Panc1 (cell line): ENCODE measurements around the gene SGK1. TPM values are rescaled to one million over a fixed set of nuclear protein-coding genes. Genes with fewer than 3 reads are reported as not detected.

Source experiments
- ATAC-seq: fragments of 200-7000 bp; cut with Tn5 transposase; 2 replicates; pipeline ENCODE4 v1.9.1; 2020; ENCODE audit warnings: mild to moderate bottlenecking, moderate library complexity
- BruUV-seq: library from RNA; stranded (reverse); fragments of 400-500 nt; replicated peaks from 2 replicates; lab custom pipeline; 2021; lab: Mats Ljungman, UMichigan
- CTCF ChIA-PET: fragments of 300-600 bp; sonication (Branson Sonifier 250); formaldehyde crosslinking; loops from one replicate; lab custom pipeline; 2022; ENCODE audit warnings: antibody characterized with exemption; lab: Charles Lee
- POLR2A ChIA-PET: fragments of 300-600 bp; sonication (Branson Sonifier 250); formaldehyde crosslinking; loops from one replicate; lab custom pipeline; 2022; ENCODE audit warnings: antibody characterized with exemption; lab: Charles Lee
- DNase-seq: peaks from one replicate; pipeline ENCODE4 v3.0.0-alpha.2; 2010; ENCODE audit warnings: low read depth, low spot score
- H3K27ac ChIP-seq: 2 replicates; pipeline ENCODE4 v1.5.1; 2011; ENCODE audit warnings: mild to moderate bottlenecking, low read length, inconsistent platforms
- H3K27me3 ChIP-seq: fragments of 200-500 bp; sonication (Bioruptor generic); 2 replicates; pipeline ENCODE4 v1.6.0; 2014; ENCODE audit warnings: low read length, inconsistent platforms; ENCODE audit not compliant: control insufficient read depth, insufficient read depth
- H3K36me3 ChIP-seq: fragments of 200-500 bp; sonication (Bioruptor generic); 2 replicates; pipeline ENCODE4 v1.5.1; 2014; ENCODE audit warnings: inconsistent platforms, mild to moderate bottlenecking, low read length, moderate library complexity; ENCODE audit not compliant: control insufficient read depth, insufficient read depth
- H3K4me1 ChIP-seq: 2 replicates; pipeline ENCODE4 v1.5.1; 2011; ENCODE audit warnings: inconsistent platforms, mild to moderate bottlenecking, low read length, moderate library complexity; ENCODE audit not compliant: control insufficient read depth, insufficient read depth
- H3K4me3 ChIP-seq, 2 experiments: 2 replicates each; pipeline ENCODE4 v1.5.1; 2011 to 2012; ENCODE audit warnings: low read depth in 2 of 2, low read length in 2 of 2, mild to moderate bottlenecking in 2 of 2, inconsistent platforms in 1 of 2, moderate library complexity in 1 of 2
- H3K9me3 ChIP-seq: fragments of 200-500 bp; sonication (Bioruptor generic); 2 replicates; pipeline ENCODE4 v1.5.1; 2014; ENCODE audit warnings: low read depth, mild to moderate bottlenecking, inconsistent platforms, low read length, moderate library complexity; ENCODE audit not compliant: control insufficient read depth, insufficient read depth
- POLR2AphosphoS5 ChIP-seq: IDR thresholded peaks from 2 replicates; pipeline ENCODE4 v1.6.1; 2012; ENCODE audit warnings: mild to moderate bottlenecking, low read depth, low read length, moderate library complexity
- REST ChIP-seq, 2 experiments: IDR thresholded peaks; 2 replicates each; pipeline ENCODE4 v1.6.1; 2011 to 2012; ENCODE audit warnings: low read depth in 2 of 2, control low read depth in 1 of 2, low read length in 1 of 2, mild to moderate bottlenecking in 1 of 2, moderate library complexity in 1 of 2; ENCODE audit not compliant: insufficient read depth in 1 of 2
- SIN3A ChIP-seq: IDR thresholded peaks from 2 replicates; pipeline ENCODE4 v1.6.1; 2012; ENCODE audit warnings: low read depth, mild to moderate bottlenecking, low read length, moderate library complexity, borderline replicate concordance; ENCODE audit not compliant: insufficient read depth
- TCF7L2 ChIP-seq: IDR thresholded peaks from 2 replicates; pipeline ENCODE4 v1.6.1; 2011; ENCODE audit warnings: mild to moderate bottlenecking, low read depth, low read length, inconsistent platforms
- in situ Hi-C: cut with HindIII; loops from 2 replicates; pipeline ENCODE4 v1.10.0; 2016; ENCODE audit warnings: low sequenced_read_pairs, low pct_unique_long_range_greater_than_20kb
- intact Hi-C: fragments of 100-400 bp; cut with micrococcal nuclease; formaldehyde crosslinking; loops from one replicate; pipeline ENCODE4 v1.10.0; 2022; ENCODE audit not compliant: unreplicated experiment
- total RNA-seq: library from RNA; stranded (reverse); gene quantifications from one replicate; pipeline ENCODE4 v1.2.1, GENCODE V29; 2021; ENCODE audit not compliant: unreplicated experiment
- TF ChIP-seq, protein P1 (sequence below): fragments of 450-650 bp; IDR thresholded peaks from 2 replicates; pipeline ENCODE4 v1.5.1; 2017; ENCODE audit warnings: mild to moderate bottlenecking

Gene SGK1
- total RNA-seq, 1 experiment from 2014 or later = 7.5 TPM

DNA sequence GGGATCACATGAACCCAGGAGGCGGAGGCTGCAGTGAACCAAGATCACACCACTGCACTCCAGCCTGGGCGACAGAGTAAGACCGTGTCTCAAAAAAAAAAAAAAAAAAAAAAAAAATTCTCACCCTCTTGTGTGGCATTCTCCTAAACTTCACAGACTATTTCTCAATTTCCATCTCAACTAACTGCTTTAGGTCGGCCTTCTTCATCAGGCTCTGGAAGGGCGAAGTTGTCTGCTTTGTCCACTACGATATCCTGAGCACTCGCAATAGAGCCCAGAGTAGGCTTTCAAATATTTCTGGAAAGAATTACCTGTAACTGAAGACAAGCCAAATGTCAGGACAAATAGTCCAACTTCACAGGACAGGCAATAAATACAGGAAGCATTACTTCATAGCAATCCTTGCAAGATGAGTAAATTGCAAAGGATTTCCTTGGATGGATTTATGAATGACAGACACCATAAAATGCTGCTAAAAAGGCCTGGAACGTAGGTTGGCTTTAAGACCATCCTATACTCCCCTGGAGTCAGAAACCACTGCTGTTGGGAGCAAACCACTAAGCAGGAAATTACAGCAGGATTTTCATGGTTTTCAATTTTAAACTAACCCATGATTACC, 149.2 kb downstream of the SGK1 start:
- Histone ChIP-seq H3K9me3 (no peaks in the 10 kb centered on the region), H3K36me3 (no peaks in the 10 kb centered on the region), H3K27me3 (no peaks in the 10 kb centered on the region), H3K4me1 (no peaks in the 10 kb centered on the region), H3K27ac (no peak overlapping the region), H3K4me3 (no peak overlapping the region)
- in situ Hi-C loops (no loop called here), intact Hi-C loops (no loop called here)
- CTCF ChIA-PET = no interaction called here
- POLR2A ChIA-PET = no interaction called here
- ATAC-seq (no peak), DNase-seq (no peak)
- TF ChIP-seq SIN3A = no peak
- no TSS peak for BruUV-seq

DNA sequence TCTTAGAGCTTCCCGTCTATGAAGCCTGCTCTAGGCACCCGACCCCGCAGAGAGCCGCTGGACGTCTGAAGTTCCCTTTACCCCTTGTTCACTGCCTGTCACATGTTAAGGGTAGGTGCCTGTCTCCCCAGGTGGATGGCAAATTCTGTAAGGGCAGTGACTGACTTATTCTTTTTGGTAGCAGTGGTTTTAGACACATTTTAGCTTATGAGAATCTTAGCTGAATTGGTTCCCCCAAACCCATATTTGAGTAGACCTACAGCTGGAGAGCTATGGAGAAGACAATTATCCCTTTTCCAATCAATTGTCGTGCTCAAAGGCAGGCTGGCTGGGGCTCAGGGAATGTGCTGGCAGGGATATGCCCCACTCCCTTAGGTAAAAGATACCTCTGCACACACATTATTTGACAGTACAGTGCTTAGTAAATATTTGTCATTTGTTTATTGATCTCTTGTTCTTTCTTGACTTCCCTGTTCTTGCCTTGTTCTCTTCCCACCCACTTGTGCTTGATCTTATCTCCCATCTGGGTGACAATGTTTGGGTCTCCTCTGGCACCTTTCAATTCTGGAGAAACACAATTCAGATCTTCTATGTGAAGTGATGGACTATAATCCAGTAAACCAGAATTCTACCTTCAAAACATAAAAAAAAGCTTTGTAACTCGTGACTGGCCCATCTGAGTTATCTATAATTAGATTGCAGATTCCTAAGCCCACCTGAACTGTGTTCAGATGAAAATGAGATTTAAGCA, 151.2 kb downstream of the SGK1 start:
- Histone ChIP-seq H3K9me3 (no peaks in the 10 kb centered on the region), H3K27ac (no peak overlapping the region), H3K36me3 (no peaks in the 10 kb centered on the region), H3K27me3 (no peaks in the 10 kb centered on the region), H3K4me3 (no peak overlapping the region), H3K4me1 (no peaks in the 10 kb centered on the region)
- in situ Hi-C loops = no loop called here
- POLR2A ChIA-PET = no interaction called here
- no TSS peak for BruUV-seq
- no peak for ATAC-seq
- no peak for DNase-seq
- no peak for TF ChIP-seq POLR2AphosphoS5
- no peak for TF ChIP-seq TCF7L2
- no peak for TF ChIP-seq SIN3A
- TF ChIP-seq, protein P1, sequence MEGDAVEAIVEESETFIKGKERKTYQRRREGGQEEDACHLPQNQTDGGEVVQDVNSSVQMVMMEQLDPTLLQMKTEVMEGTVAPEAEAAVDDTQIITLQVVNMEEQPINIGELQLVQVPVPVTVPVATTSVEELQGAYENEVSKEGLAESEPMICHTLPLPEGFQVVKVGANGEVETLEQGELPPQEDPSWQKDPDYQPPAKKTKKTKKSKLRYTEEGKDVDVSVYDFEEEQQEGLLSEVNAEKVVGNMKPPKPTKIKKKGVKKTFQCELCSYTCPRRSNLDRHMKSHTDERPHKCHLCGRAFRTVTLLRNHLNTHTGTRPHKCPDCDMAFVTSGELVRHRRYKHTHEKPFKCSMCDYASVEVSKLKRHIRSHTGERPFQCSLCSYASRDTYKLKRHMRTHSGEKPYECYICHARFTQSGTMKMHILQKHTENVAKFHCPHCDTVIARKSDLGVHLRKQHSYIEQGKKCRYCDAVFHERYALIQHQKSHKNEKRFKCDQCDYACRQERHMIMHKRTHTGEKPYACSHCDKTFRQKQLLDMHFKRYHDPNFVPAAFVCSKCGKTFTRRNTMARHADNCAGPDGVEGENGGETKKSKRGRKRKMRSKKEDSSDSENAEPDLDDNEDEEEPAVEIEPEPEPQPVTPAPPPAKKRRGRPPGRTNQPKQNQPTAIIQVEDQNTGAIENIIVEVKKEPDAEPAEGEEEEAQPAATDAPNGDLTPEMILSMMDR = no peak
- intact Hi-C loops = no loop called here
- CTCF ChIA-PET = no interaction called here

- ChIA-PET CTCF (no interaction called here), POLR2A (no interaction called here)
- in situ Hi-C loops = no loop called here
- intact Hi-C loops = no loop called here
- Histone ChIP-seq H3K36me3 (no peaks in the 10 kb centered on the region), H3K27me3 (no peaks in the 10 kb centered on the region), H3K4me3 (no peak overlapping the region), H3K9me3 (no peaks in the 10 kb centered on the region), H3K4me1 (no peaks in the 10 kb centered on the region), H3K27ac (no peak overlapping the region)
- ATAC-seq (no peak), DNase-seq (no peak)
- TF ChIP-seq TCF7L2 (no peak), SIN3A (no peak), REST (IDR thresholded peaks at IDR 0.05; ENCODE audit: insufficient read depth in 1 of 2, low read depth in 2 of 2, low read length in 1 of 2) (no peak), POLR2AphosphoS5 (no peak)
- TF ChIP-seq, protein P1 = no peak
- BruUV-seq = no TSS peak
Measured at GRCh38 chr6:134165561-134166201, 152.2 kb downstream of the SGK1 start.
